ENCODE results near the gene ICOS.
"Not testable (repeated sequence)": the region's sequence is repeated elsewhere in the genome, so short reads cannot be mapped to it uniquely, and the experiment has no call there.

Gene ICOS

DNA sequence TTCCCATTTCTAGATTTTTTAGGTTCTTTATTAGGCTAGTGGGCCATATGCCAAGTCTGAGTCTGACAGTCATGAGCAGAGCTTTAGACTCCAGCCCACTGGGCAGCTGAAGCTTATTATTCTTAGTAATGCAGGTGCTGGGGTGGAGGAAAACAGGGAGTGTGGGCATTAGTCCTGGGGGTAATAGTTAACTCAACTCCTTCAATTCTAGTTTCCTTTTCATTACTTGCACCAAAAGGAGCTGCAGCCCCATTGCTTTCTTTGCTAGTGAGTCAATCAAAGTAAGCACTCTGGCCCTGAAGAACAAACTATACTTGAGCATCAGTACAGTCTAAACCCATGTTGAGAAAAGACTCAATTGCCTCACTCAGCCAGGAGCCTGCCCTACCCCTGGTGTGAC is 35.5 kb downstream of the ICOS start:
- DNase-seq (ENCODE audit: insufficient read length, low spot score) (no peak), FAIRE-seq (no peak)
- TF ChIP-seq, protein P1, sequence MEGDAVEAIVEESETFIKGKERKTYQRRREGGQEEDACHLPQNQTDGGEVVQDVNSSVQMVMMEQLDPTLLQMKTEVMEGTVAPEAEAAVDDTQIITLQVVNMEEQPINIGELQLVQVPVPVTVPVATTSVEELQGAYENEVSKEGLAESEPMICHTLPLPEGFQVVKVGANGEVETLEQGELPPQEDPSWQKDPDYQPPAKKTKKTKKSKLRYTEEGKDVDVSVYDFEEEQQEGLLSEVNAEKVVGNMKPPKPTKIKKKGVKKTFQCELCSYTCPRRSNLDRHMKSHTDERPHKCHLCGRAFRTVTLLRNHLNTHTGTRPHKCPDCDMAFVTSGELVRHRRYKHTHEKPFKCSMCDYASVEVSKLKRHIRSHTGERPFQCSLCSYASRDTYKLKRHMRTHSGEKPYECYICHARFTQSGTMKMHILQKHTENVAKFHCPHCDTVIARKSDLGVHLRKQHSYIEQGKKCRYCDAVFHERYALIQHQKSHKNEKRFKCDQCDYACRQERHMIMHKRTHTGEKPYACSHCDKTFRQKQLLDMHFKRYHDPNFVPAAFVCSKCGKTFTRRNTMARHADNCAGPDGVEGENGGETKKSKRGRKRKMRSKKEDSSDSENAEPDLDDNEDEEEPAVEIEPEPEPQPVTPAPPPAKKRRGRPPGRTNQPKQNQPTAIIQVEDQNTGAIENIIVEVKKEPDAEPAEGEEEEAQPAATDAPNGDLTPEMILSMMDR (IDR thresholded peaks at IDR 0.05; ENCODE audit: insufficient read depth, missing control alignments) = no peak

DNA sequence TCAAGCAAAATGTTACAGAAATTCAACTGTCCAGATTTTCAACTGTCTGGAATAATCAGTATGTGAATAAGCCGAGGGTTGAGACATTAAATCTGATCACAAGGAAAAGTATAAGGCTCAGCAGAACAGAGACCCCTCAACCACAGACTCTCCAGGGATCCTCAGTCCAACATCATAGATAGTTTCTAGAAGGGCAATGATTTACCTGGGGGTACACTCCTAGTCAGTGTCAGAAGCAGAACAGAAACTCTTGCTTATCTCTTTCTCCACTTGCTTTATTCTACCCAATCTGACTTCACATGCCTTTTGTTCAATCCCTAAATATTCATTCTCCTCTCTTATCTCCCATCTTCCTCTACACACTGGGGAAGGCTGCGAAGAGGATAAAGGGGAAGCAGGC is 36.4 kb downstream of the ICOS start:
- FAIRE-seq = no peak
- TF ChIP-seq, protein P1 (IDR thresholded peaks at IDR 0.05; ENCODE audit: insufficient read depth, missing control alignments) = no peak
- no peak for DNase-seq (ENCODE audit: insufficient read length, low spot score)

DNA sequence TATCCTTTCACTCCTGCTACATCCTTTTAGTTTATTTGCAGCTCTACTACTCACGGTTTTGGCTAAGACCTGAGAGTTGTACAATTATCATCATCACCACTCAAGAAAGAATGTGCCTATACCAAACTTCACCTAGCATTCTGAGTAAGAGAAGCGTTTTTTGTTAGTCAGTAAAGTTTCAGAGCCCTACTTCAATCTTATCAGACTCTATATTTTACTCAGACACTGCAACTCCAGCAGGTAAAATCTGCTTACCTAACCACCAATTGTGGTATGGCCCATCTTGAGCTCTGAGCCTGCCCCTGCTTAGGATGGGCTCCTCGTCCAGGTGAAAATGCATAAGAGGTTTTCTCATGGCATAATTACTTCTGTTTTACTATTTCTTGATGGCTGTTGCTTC is 37.1 kb downstream of the ICOS start:
- TF ChIP-seq, protein P1 (IDR thresholded peaks at IDR 0.05; ENCODE audit: insufficient read depth, missing control alignments) = no peak
- DNase-seq (ENCODE audit: insufficient read length, low spot score) = no peak
- FAIRE-seq = no peak

DNA sequence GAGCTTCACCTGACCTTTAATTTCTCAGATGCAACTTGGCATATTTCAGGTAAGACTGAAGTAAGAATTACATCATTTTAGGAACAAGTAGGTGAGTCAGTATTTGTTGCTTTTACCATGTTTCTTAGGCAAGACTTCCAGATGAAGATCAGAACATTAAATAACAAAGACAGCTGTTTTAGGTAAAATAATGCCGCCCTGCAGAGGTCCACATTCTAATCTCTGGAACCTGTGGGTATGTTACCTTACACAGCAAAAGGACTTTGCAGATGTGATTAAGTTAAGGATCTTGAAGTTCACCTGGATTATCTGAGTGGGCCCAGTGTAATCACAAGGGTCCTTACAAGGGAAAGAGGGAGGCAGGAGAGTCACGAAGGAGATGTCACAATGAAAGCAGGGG is 39.3 kb downstream of the ICOS start:
- no peak for FAIRE-seq

DNA sequence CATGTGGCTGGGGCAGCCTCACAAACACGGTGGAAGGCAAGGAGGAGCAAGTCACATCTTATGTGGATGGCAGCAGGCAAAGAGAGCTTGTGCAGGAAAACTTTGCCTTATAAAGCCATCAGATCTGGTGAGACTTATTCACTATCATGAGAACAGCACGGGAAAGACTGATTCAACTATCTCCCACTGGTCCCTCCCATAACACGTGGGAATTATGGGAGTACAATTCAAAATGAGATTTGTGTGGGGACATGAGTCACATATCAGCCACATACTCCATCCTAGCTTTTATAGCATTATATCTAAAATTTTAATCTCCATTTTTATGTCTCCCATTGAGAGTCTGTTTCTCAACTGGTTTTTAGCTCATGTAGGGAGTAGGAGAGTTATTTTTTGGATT is 45.7 kb downstream of the ICOS start:
- no peak for FAIRE-seq
- TF ChIP-seq, protein P1 (IDR thresholded peaks at IDR 0.05; ENCODE audit: insufficient read depth, missing control alignments) = no peak
- DNase-seq (ENCODE audit: insufficient read length, low spot score) = no peak

More for the DNA sequence above, 39.3 kb downstream of the ICOS start:
- TF ChIP-seq, protein P1 (IDR thresholded peaks at IDR 0.05; ENCODE audit: insufficient read depth, missing control alignments) = no peak
- no peak for DNase-seq (ENCODE audit: insufficient read length, low spot score)

DNA sequence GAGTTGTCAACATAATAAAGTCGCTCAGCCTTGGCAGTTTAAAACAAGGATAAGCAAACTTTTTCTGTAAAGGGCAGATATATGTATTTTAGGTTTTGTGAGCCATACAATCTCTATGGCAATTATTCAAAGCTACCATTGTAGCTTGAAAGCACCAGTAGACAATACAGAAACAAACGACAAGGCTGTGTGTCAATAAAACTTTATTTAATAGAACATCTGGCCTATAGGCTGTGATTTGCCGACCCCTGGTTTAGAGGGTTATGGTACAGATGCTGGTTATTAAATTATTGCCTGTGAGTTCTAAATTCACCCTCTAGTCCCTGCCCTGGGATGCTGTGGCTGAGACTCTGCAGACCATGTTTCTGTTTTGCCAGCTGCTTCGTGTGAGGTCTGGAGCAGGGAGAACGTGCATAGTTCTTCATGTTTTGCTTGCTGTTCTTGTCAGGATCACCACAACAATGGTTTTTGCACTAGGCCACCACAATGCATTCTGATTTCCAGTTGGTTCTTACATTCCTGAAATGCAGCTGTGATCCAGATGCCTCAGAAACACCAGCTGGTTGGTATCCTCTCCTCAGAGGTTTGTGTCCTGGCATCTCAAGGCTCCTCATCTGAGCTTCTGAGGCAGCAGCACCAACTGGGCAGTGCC is 46.6 kb downstream of the ICOS start:
- TF ChIP-seq, protein P1 (IDR thresholded peaks at IDR 0.05; ENCODE audit: insufficient read depth, missing control alignments) = no peak
- FAIRE-seq (no peak), DNase-seq (ENCODE audit: insufficient read length, low spot score) (no peak)

DNA sequence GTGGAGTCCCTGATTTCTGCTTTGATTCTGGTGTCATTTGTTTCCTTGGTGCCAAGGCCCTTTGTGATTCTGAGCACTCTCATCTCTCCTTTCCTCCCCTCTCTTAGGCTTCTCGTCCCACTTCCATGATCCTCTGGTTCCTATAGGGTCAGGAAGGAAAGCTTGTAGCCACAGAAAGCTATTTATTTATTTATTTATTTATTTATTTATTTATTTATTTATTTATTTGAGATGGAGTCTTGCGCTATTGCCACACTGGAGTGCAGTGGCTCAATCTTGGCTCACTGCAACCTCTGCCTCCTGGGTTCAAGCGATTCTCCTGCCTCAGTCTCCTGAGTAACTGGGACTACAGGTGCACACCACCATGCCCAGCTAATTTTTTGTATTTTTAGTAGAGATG is 49.4 kb downstream of the ICOS start:
- DNase-seq (ENCODE audit: insufficient read length, low spot score); FAIRE-seq: not testable (repeated sequence)

DNA sequence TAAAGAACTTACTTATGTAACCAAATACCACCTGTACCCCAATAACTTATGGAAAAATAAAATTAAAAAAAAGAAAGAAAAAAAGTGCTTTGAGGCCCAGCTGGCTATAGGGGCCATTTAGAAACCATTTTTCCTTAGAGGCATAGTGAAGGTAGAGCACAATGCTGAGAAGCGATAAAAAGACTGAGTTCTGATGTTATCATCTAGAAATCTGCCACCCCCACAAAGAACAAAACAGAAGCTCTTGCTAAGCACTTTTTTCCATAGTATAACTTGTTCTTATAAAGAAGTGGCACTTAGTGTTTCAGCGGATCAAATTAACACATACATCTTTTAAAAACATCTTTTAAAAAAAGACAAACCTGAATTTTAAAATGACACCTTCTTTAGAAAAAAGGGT is 51.4 kb downstream of the ICOS start:
- DNase-seq (ENCODE audit: insufficient read length, low spot score) (no peak), FAIRE-seq (no peak)
- TF ChIP-seq, protein P1 (IDR thresholded peaks at IDR 0.05; ENCODE audit: insufficient read depth, missing control alignments) = no peak
